ENCODE data around the gene TPT1. TPM values are rescaled to one million over a fixed set of nuclear protein-coding genes. Genes with fewer than 3 reads are reported as not detected.

TPT1 gene
- total and polyA plus RNA-seq, 9 of the 15 experiments (the other 6 are each of a cell fraction or from before 2014, with no cell fraction given) = 602 to 2,508 (median 1,784) TPM

GRCh38 chr13:45373162-45373547 lies 32.2 kb upstream of the TPT1 start:
- Histone ChIP-seq H3K4me2 (ENCODE audit: insufficient read depth, low read length) (peak overlapping the region; percentile 17; the same call in 1 of the 2 replicates), H3K36me3 (ENCODE audit: control insufficient read depth, insufficient read depth, low read length) (no peaks in the 10 kb centered on the region), H3K9ac (ENCODE audit: insufficient read depth in 1 of 2, low read depth in 2 of 2, low read length in 2 of 2) (no peak overlapping the region; a peak in 1 of 4 replicates), H3K4me3 (no peak overlapping the region), H3K4me1 (replicated peaks in 1 of 2; ENCODE audit: control insufficient read depth in 2 of 2, insufficient read depth in 2 of 2, low read length in 2 of 2) (peaks cover 9 to 17% of the 10 kb centered on the region in 2 experiments; a peak in 4 of 5 replicates), H3K27ac (ENCODE audit: extremely low read depth, low read depth, low read length) (0 out of 3 replicates have a peak overlapping the region, but pooled peaks have one; percentile 7), H2AFZ (ENCODE audit: low read depth, low read length) (peak overlapping the region; percentile 47; the same call in 1 of the 2 replicates), H3K9me3 (replicated peaks; ENCODE audit: control insufficient read depth, insufficient read depth, low read depth, low read length) (no peaks in the 10 kb centered on the region), H3K9me1 (ENCODE audit: control insufficient read depth, insufficient read depth, low read length) (no peaks in the 10 kb centered on the region), H3K27me3 (ENCODE audit: control insufficient read depth in 2 of 2, insufficient read depth in 2 of 2, low read length in 2 of 2) (no peaks in the 10 kb centered on the region), H3K79me2 (ENCODE audit: control insufficient read depth, insufficient read depth, low read length) (no peaks in the 10 kb centered on the region), H4K20me1 (replicated peaks; ENCODE audit: control insufficient read depth, insufficient read depth, low read length) (no peaks in the 10 kb centered on the region)
- in situ Hi-C loops (cut with MboI) = loop anchor here (25.0 kb wide), 1 partner anchor 339 kb away; the partner anchor contains the start of gene CBY2
- FAIRE-seq (no peak), DNase-seq (ENCODE audit: extremely low read depth in 1 of 4, low spot score in 3 of 4) (peak in 1 of 4 experiments; percentile 33), ATAC-seq (peak; percentile 73)
- 16% methylated on average over 5 of the region's 5 CpGs for WGBS (ENCODE audit: insufficient coverage, low coverage, missing lambda C conversion rate)
- ChIA-PET CTCF (ENCODE audit: low intra/inter-chr PET ratio) (interaction anchor here (0.5 kb wide), 1 partner anchor 101 kb away, joined by 3 read pairs; no protein-coding TSS in a partner anchor), POLR2A (no interaction called here)
- no TSS peak for BruUV-seq (replicated peaks)
- intact Hi-C loops (cut with micrococcal nuclease) = loop anchor here (5.0 to 10.0 kb wide), 2 partner anchors 92 to 344 kb away; partner anchors contain the start of gene COG3
- TF ChIP-seq CEBPB (tag; IDR thresholded peaks at IDR 0.05) (no peak), SAP30 (IDR thresholded peaks at IDR 0.05; ENCODE audit: borderline replicate concordance, insufficient read depth, low read depth, low read length, poor library complexity, severe bottlenecking) (no peak), ZZZ3 (IDR thresholded peaks at IDR 0.05) (no peak), TCF3 (CRISPR knock-in tag; IDR thresholded peaks at IDR 0.05) (peak; percentile 28; the same call in 1 of the 2 replicates), AFF1 (IDR thresholded peaks at IDR 0.05; ENCODE audit: low read depth in 1 of 2, partially characterized antibody in 2 of 2) (no peak), ZC3H11A (IDR thresholded peaks at IDR 0.05; ENCODE audit: low read depth, low read length) (no peak), TARDBP (IDR thresholded peaks at IDR 0.05) (no peak), ZC3H8 (IDR thresholded peaks at IDR 0.05) (no peak), ZNF707 (CRISPR knock-in tag; conservative IDR thresholded peaks at IDR 0.05) (no peak), STAG1 (CRISPR knock-in tag; IDR thresholded peaks at IDR 0.05; ENCODE audit: borderline replicate concordance) (no peak), RHOXF2B (CRISPR knock-in tag; conservative IDR thresholded peaks at IDR 0.05) (no peak), ZNF121 (CRISPR knock-in tag; conservative IDR thresholded peaks at IDR 0.05) (no peak), STAT5B (CRISPR knock-in tag; IDR thresholded peaks at IDR 0.05) (no peak), SNIP1 (IDR thresholded peaks at IDR 0.05; ENCODE audit: low read depth) (no peak), CBX2 (IDR thresholded peaks at IDR 0.05; ENCODE audit: insufficient read depth, low read length, poor library complexity, severe bottlenecking) (no peak)
- TF ChIP-seq, protein P1, sequence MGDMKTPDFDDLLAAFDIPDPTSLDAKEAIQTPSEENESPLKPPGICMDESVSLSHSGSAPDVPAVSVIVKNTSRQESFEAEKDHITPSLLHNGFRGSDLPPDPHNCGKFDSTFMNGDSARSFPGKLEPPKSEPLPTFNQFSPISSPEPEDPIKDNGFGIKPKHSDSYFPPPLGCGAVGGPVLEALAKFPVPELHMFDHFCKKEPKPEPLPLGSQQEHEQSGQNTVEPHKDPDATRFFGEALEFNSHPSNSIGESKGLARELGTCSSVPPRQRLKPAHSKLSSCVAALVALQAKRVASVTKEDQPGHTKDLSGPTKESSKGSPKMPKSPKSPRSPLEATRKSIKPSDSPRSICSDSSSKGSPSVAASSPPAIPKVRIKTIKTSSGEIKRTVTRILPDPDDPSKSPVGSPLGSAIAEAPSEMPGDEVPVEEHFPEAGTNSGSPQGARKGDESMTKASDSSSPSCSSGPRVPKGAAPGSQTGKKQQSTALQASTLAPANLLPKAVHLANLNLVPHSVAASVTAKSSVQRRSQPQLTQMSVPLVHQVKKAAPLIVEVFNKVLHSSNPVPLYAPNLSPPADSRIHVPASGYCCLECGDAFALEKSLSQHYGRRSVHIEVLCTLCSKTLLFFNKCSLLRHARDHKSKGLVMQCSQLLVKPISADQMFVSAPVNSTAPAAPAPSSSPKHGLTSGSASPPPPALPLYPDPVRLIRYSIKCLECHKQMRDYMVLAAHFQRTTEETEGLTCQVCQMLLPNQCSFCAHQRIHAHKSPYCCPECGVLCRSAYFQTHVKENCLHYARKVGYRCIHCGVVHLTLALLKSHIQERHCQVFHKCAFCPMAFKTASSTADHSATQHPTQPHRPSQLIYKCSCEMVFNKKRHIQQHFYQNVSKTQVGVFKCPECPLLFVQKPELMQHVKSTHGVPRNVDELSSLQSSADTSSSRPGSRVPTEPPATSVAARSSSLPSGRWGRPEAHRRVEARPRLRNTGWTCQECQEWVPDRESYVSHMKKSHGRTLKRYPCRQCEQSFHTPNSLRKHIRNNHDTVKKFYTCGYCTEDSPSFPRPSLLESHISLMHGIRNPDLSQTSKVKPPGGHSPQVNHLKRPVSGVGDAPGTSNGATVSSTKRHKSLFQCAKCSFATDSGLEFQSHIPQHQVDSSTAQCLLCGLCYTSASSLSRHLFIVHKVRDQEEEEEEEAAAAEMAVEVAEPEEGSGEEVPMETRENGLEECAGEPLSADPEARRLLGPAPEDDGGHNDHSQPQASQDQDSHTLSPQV (IDR thresholded peaks at IDR 0.05) = peak; percentile 19; the same call in 1 of the 2 replicates
